Medulla oblongata (tissue), 1 donor: ENCODE measurements around the gene BATF2.

Experiments
- DNase-seq: peaks from one replicate; pipeline ENCODE4 v3.0.0-alpha.2; 2015; ENCODE audit errors: extremely low spot score

Gene BATF2

GRCh38 chr11:64969209-64969608 lies 27.6 kb downstream of the BATF2 start:
- no peak for DNase-seq

- DNase-seq: no peak
These were observed 29.4 kb downstream of the BATF2 start for GRCh38 chr11:64967375-64967774.

- DNase-seq: no peak
These were observed 33.6 kb downstream of the BATF2 start for GRCh38 chr11:64963072-64963631.

- DNase-seq: no peak
These were observed 36.1 kb downstream of the BATF2 start for GRCh38 chr11:64960719-64961118.

- no peak for DNase-seq
These were observed 37.3 kb downstream of the BATF2 start for GRCh38 chr11:64959498-64959897.

GRCh38 chr11:64954201-64954600 lies 42.6 kb downstream of the BATF2 start:
- DNase-seq: no peak

- DNase-seq: no peak
These were observed 45.2 kb downstream of the BATF2 start for GRCh38 chr11:64951529-64951928.

- peak; percentile 21 for DNase-seq
These were observed 49.5 kb downstream of the BATF2 start for GRCh38 chr11:64947208-64947814.
